GM12891 (cell line): ENCODE results near the gene RALGAPB.

Experiments
- PAX5 ChIP-seq: IDR thresholded peaks from 2 replicates; pipeline ENCODE4 v1.6.1; 2011; ENCODE audit warnings: low read length, moderate library complexity, mild to moderate bottlenecking; ENCODE audit not compliant: insufficient read depth, severe bottlenecking
- POLR2A ChIP-seq: IDR thresholded peaks from 2 replicates; pipeline ENCODE4 v1.6.1; 2011; ENCODE audit warnings: low read depth, low read length, control low read depth
- POLR2AphosphoS5 ChIP-seq: IDR thresholded peaks from 2 replicates; pipeline ENCODE4 v1.6.1; 2011; ENCODE audit warnings: low read depth, low read length, control low read depth
- POU2F2 ChIP-seq: IDR thresholded peaks from 2 replicates; pipeline ENCODE4 v1.6.1; 2011; ENCODE audit warnings: low read depth, mild to moderate bottlenecking, control low read depth, low read length, moderate library complexity
- TAF1 ChIP-seq: IDR thresholded peaks from 2 replicates; pipeline ENCODE4 v1.6.1; 2011; ENCODE audit warnings: low read depth, low read length, control low read depth

- TF ChIP-seq POLR2A (no peak), POU2F2 (no peak), POLR2AphosphoS5 (peak; percentile 19; the same call in 1 of the 2 replicates), PAX5 (no peak), TAF1 (no peak)
Observed at GRCh38 chr20:38426006-38426897, 46.4 kb upstream of the RALGAPB start.
